NCI-H446 treated with DMSO at 0.1 percent for 48 hours (cell line): ENCODE data around the gene NOLC1.
"Not testable (repeated sequence)": the region's sequence is repeated elsewhere in the genome, so short reads cannot be mapped to it uniquely, and the experiment has no call there.

Source experiments
- DNase-seq: peaks from one replicate; lab custom pipeline; 2025; lab: John Stamatoyannopoulos, UW

The NOLC1 gene

DNA sequence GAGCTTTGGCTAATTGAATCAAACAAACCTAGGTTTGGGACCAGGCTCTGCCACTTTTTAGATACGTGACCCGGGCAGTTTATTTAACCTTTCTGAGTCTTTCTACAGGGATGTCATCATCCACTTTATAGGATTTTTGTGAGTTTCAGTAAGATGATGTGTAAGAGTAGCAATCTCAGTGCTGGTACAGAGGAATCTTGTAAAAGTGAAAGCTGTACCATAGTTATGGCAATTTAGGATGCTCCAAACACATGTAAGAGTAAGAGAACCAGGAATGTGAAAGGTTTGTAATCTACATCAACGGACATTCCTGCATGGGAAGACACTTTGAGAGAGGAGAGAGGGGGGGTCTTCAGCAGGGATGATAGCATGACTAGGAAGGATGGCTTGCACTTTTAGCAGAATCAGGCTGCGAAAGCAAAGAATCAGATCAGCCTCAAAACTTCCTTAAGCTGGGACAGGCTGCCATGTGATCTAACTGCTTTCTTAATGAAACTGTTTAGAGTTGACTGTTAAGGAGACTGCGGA is 968 bp downstream of the NOLC1 start:
- DNase-seq: no peak

DNA sequence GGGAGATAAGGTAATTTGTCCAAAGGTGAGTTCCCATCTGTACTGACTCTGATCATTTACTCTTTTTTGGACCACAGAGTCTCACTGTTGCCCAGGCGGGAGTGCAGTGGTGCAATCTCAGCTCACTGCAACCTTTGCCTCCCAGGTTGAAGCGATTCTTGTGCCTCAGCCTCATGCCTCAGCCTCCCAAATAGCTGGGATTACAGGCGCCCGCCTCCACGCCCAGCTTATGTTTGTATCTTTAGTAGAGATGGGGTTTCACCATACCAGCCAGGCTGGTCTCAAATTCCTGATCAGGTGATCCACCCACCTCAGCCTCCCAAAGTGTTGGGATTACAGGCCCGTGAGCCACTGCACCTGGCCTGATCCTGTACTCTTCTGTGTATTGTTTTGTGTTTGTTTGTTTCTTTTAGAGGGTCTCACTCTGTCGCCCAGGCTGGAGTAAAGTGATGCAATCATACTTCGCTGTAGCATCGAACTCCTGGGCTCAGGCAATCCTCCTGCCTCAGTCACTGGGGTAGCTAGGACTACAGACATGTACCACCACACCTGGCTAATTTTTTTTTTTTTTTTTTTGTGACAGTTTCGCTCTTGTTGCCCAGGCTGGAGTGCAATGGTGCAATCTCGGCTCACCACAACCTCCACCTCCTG is 2.4 kb downstream of the NOLC1 start:
- no peak for DNase-seq

DNA sequence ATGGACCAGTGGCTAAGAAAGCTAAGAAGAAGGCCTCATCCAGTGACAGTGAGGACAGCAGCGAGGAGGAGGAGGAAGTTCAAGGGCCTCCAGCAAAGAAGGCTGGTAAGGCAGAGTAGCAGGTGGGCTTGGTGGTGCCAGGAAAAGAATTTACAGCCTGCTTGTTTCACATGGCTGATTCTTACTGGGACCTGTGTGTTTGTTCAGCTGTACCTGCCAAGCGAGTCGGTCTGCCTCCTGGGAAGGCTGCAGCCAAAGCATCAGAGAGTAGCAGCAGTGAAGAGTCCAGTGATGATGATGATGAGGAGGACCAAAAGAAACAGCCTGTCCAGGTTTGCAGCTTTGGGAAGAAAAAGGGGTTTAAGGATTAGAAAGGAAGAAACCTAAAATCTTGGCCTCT is 5.0 kb downstream of the NOLC1 start:
- no peak for DNase-seq

DNA sequence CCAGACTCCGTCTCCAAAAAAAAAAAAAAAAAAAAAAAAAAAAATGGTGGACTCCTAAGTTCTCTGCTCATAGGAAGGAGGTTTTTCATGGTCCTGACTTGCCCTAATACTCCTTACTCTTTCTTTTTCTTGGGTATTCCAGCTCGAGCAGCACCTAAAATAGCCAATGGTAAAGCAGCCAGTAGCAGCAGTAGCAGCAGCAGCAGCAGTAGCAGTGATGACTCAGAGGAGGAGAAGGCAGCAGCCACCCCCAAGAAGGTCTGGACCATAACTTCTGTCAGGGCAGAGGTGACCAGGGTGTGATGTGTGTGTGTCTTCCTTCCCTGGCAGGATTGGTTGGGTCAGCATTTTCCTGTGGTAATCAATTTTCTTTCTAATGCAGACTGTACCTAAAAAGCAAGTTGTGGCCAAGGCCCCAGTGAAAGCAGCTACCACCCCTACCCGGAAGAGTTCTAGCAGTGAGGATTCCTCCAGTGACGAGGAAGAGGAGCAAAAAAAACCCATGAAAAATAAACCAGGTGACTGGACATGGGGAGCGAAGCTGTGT is 6.9 kb downstream of the NOLC1 start:
- DNase-seq: no peak

DNA sequence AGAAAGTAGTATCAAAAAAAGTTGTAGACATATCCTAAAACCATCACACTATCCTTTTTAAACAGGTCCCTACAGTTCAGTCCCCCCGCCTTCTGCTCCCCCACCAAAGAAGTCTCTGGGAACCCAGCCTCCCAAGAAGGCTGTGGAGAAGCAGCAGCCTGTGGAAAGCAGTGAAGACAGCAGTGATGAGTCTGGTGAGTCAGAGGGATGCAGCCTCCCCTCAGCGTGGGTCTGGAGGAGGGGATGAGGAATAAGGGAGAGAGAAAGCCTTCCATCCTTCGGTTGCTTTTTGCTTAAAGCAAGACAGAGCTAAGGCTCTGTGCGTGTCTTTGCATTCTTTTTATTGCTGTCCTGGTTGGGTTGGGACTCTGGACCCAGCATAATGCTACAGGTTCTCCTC is 7.6 kb downstream of the NOLC1 start:
- DNase-seq: no peak

DNA sequence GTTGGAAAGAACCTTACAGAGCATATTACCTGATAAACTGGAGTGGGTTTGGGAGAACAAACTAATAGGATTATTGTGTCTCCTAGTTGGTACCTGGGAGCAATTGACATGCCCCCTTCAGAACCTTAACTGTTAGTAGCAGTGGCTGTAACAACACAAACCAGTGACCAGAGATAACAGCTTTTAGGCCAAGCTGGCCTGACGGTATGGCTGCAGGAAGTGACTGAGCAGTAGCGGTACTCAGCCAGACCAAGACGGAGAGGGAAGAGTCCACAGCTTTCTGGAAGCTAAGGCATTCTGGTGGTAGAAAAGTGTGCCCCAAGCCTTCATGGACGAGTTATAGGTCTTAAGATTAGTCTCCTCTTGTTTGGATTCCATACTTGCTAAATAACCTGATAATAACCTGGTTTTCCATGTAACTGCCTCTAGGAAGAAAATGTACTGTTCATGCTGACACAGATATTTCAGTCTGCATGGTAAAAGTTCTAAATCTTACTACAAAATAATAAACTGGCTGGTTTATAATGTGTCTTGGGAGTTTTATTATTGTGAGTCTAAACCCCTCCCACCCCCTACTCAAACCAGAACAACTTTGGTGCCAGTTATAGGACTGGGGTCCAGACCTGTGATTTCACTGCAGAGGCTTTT is 11.3 kb downstream of the NOLC1 start:
- DNase-seq: no peak

DNA sequence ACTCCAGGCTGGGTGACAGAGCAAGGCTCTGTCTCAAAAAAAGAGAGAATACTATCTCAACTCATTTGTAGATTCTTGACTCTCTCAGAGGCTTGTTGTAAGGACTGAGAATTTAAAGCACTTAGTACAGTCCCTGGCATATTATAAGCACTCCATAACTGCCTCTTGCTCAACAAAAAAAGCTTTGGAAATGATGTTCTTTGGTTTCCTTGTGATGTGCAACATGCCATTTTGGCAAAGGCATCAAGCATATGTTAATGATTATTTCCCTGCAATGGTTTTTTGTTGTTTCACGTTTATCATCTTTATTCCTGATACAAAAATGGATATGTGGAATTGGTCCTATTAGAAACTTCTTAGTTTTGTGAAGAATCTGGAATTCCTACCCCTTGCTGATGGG is 15.7 kb downstream of the NOLC1 start:
- DNase-seq: no peak

DNA sequence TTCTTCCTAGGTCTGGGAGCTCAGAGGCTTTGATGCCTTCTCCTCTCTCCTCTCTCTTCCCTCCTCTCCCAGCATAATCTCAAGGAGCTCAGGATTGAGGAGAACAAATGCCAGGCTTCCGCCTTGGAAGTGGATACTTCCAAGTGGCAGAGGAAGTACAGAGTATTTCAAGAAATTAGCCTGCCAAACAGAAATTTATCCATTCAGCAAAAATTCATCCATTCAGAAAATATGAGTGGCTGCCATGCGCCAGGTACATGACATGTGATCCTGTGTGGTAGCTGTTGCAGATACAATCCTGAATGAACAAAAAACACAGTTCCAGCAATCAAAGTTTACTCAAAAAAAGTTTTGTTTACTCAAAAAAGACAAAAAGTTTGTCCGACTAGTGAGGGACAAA is 18.4 kb downstream of the NOLC1 start:
- no peak for DNase-seq

DNA sequence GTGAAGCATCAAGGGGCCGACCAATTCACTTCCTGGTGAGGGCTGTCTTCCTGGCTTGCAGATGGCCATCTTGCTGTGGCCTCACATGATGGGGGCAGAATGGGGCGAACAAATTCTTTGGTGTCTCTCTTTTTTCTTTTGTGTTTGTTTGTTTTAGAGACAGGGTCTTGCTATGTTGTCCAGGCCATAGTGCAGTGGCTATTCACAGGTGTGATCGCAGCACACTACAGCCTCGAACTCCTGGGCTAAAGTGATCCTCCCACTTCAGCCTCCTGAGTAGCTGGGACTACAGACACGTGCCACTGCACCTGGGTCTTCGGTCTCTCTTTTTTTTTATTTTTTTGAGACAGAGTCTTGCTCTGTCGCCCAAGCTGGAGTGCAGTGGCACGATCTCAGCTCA is 20.1 kb downstream of the NOLC1 start:
- no peak for DNase-seq

DNA sequence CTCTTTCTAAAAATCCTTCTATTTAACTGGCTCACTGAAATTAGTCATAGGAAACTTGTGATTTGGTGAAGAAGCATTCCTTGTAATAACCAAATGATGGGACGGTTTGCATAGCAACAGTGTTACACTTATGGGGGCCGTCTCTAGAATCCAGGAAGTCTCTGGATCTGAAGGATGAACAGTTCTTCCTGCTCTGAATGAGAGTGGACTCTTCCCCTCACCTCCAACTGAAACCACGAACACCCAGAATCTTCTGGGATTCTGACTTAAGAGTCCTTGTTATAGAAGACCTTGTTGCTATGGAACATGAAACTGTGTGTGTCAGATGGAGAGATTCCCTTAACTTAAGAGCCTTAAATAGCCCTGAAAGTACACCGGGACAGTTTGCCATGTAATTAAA is 23.2 kb downstream of the NOLC1 start:
- no peak for DNase-seq

DNA sequence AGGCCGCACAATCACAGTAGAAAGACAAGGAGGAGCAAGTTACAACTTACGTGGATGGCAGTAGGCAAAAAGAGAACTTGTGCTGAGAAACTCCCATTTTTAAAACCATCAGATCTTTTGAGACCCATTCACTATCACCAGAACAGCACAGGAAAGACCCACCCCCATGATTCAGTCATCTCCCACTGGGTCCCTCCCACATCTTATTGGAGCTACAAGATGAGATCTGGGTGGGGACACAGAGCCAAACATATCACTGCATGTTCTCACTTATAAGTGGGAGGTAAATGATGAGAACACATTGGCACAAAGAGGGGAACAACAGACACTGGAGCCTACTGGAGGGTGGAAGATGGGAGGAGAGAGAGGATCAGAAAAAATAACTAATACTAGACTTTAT is 32.4 kb downstream of the NOLC1 start:
- DNase-seq: no peak

DNA sequence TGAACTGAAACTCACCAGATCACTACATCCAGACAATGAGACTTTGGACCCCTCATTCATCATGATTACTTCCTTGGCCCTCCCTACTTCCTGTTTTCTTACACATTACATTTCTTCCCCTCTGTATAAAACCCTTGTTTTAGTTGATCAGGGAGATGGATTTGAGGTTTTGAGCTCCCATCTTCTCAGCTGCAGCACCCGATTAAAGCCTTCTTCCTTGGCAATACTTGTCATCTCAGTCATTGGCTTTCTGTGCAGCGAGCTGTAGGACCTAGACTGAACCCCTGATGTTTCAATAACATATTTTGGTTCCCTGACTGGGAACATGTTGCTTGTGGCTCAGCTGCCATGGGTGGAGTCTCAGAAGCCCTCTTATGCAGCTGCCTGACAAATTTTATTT is 33.1 kb downstream of the NOLC1 start:
- no peak for DNase-seq

DNA sequence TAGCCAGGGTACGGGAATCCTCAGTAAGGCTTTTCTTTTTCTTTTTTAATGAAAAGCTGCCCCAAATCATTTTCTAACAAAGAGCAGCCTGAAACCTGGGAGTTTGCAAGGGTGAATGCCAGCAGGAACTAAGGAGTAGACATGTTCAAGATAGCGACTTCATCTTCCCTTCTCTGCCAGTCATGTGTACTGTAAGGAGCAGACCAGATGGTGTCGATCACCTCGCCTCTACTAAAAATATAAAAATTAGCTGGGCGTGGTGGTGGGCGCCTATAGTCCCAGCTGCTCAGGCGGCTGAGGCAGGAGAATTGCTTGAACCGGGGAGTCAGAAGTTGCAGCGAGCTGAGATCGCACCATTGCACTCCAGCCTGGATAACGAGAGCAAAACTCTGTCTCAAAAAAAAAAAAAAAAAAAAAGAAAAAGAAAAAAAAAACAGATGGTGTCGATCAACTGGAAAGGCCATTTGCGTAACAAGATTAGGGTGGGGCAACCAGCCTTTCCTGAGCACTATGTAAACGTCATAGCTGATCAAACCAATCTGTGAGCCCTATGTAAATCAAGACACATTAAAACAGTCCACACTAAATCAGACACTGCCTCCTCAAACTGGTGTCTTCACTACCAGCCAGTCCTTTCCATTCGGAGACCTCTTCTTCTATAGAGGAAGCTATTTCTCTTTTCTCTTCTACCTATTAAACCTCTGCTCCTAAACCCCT is 33.8 kb downstream of the NOLC1 start:
- no peak for DNase-seq

DNA sequence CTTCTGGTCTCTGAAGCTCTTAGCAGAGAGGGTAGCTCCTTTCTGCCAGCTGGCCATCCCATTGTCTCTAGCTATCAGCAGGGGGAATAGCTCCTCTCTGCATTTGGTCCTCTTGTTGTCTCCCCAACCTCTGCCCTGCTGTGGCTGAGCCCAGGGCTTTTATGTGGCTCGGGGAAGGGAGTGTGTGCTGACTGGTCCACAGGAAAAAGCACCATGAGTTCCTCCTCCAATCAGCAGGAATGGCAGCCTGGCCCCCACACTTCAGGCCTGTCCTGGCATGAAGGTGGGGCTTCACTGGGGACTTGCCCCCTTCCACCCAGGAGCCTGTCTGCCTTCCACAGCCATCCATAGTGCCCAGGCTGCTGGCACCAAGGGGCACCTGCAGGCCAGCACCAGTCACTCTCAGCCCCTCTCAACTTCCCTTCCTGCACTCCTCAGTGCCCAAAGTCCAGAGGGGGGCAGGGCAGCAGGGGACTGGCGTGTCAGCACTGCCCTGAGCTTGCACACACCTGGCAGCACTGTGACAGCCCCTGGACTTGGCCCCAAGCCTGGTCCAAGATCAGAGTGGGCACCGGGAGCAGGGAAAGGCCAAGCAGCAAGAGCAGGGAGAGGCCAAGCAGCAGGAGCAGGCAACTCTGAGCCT is 36.2 kb downstream of the NOLC1 start:
- DNase-seq: no peak

DNA sequence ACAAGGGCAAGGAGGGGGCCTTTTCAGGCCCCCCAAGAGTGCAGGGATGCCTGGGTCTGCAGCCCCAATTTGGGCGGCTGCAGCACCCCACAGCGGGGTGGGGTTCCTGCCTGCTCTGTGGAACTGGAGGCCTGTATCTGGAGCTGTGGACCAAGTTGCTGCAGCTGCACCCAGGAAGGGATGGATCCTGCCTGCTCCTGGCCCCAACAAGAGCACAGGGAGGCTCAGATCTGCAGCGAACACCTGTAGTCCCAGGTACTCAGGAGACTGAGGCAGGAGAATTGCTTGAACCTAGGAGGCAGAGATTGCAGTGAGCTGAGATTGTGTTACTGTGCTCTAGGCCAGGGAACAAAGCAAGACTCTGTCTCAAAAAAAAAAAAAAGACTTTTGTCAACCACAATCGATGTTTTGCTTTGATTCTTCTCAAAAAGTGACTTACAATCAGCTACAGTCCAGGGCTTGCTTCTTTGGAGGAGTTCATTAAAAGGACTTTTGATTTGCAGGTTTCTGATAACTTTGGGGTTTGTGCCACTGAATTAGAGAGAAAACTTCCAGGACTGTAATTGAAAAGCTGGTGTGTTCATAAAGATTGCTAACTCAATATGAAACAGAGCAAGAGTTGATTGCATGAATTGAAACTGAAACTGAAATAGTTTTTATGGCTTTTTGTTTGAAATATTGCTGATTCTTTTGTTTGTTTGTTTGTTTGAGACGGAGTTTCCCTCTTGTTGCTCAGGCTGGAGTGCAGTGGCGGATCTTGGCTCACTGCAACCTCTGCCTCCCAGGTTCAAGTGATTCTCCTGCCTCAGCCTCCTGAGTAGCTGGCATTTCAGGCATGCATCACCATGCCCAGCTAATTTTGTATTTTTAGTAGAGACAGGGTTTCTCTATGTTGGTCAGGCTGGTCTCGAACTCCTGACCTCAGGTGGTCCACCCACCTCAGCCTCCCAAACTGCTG is 37.0 kb downstream of the NOLC1 start:
- DNase-seq: not testable (repeated sequence)

DNA sequence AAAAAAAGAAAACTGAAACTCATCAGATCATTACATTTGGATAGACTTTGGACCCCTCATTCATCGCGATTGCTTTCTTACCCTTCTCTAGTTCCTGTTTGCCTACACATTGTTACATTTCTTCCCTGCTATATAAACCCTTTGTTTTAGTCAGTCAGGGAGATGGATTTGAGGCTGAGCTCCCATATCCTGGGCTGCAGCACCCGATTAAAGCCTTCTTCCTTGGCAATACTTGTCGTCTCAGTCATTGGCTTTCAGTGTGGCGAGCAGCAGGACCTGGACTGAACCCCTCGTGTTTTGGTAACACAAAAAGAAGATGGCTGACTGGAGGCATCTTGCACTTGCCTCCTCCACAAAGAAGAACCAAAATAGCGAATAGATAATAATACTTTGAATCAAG is 39.8 kb downstream of the NOLC1 start:
- no peak for DNase-seq

DNA sequence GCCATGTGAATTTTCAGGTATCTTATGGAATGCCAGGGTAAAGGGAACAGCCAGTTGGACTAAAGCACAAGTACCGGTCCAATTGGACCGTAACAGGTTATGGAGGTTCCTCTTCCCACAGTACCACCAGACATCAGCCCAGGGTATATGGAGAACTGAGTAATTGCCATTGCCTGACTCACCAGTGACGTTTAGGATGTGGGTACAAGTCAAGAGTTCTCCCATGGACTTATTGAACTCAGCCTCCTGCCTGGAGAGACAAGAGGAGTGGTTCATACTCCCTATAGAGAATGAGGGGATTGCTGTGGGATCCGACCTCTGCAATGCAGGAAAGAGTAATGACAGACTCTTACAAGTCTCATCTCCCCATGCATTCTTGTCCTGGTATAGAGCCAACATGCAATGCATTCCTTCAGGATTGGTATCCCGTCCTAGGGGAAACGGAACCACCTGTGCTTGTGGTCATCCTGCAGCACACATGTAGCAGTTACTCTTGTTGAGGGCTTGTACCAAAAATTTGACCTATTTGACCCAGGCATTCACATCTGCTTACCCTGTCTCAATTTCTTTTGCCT is 43.2 kb downstream of the NOLC1 start:
- DNase-seq: no peak

DNA sequence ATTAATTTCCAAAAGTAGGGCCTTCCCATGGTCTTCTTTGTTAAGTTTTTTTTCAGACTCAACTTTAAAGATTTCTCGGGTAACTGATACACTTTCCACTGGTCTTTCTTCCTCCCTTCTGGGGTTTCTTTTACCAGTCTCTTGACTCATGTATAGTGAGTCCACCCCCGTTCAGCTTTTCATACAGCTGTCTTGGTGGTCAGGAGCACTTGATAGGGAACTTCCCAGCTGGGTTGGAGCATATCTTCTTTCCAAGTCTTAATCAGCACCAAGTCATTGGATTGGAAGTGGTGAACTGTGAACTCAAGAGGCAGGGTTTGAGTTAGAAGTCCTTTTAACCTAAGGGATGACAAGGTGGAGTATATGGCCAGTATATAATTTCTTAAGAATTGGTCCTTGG is 44.7 kb downstream of the NOLC1 start:
- no peak for DNase-seq

DNA sequence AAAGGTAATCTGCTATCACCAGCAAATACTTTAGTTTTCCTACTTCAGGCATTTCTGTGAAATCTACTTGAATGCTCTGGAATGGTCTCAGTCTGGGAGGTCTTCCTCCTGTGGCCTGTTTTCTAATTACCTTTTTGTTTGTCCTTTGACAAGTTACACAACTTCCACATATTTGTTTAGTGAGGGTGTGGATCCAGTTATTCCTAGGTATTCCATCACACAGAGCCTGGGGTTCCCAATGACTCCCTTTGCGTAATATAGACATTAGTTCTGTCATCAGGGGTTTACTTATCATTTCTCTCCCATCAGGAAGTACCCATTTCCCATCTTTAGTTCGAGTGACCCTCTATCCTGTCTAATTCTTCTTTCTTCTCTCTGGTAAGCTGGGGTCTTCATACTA is 45.8 kb downstream of the NOLC1 start:
- no peak for DNase-seq

DNA sequence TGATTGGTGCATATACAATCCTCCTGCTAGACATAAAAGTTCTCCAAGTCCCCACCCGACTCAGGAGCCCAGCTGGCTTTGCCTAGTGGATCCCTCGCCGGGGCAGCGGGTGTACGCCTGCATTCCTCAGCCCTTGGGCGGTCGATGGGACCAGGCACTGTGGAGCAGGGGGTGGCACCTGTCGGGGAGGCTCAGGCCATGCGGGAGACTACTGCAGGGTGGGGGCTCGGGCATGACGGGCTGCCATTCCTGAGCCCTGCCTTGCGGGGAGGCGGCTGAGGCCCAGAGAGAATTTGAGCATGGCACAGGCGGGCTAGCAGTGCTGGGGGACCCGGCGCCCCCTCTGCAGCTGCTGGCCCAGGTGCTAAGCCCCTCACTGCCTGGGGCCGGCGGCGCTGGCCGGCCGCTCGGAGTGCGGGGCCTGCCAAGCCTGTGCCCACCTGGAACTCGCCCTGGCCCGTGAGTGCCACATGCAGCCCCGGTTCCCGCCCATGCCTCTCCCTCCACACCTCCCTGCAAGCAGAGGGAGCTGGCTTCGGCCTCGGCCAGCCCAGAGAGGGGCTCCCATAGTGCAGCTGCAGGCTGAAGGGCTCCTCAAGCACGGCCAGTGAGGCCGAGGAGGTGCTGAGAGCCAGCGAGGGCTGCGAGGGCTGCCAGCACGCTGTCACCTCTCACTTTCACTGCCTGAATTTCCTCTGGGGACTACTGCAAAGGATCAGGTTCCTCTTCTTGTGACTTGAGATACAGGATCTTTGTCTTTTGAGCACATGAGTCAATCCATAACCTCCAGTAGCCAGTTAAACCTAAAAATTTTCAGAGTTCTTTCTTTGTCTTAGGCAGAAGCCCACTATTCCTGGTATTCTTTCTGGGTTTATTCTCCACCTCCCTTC is 48.8 kb downstream of the NOLC1 start:
- DNase-seq: no peak
